Fibroblast of skin of left quadriceps (primary cell): Measurements from ENCODE around the gene SMTNL2.
"Not testable (repeated sequence)": the region's sequence is repeated elsewhere in the genome, so short reads cannot be mapped to it uniquely, and the experiment has no call there.

Experiments used
- DNase-seq, 2 experiments: peaks; one replicate each; pipeline ENCODE4 v3.0.0-alpha.2; 2013; ENCODE audit warnings: low read depth in 2 of 2

The SMTNL2 gene

DNA sequence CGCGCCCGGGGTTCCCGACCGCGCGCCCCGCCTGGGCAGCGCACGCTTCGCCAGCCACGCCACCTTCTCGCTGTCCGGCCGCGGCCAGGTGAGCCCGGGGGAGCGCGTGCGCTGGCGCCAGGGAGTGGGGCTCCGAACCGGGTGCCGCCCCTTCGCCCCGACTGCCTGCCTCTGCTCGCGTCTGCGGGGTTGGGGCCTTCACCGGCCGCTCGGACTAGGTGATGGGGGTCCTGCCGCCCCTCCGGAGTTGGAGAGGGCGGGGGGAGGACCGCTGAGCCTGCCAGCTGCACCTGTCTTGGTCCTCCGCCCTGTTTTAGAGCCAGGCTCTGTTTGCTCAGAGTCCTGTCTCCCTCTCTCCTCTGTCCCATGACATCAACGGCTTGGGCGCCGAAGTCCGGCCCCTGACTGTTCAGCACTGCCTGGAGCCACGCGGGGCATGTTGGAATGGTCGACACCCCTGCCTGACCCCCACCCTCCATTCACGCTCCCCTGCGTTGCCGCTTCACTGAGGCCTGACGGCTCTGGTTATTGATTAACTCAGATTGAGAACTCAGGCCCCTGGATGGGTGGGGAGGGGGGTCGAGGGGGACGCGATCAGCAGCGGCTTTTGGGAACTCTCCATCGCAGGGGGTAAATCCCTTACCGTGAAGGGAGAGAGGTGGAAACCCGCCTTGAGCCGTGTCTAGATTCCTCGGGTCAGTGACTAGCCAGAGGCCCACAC lies 748 bp downstream of the SMTNL2 start:
- DNase-seq, result no peak

- DNase-seq, result no peak
Measured at GRCh38 chr17:4585638-4585994, 1.3 kb downstream of the SMTNL2 start.

DNA sequence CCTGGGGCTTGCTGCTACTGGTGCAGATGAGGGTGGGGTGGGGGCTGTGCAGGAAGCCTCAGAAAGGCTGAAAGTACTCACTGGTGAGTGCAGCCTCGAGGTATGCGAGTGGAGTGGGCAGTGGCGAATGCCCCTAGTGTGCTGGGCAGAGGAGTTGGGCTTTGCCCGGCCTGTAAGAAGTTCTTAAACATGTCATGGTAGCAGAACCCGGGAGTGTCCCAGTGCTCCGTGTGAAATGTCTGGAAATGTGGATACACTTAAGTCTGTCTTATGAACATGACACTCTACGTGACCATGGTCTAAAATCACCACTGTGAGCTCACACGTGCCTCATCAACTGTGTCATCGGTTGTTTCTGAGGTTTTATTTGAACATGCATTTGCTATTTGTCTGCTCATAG lies 1.7 kb downstream of the SMTNL2 start:
- DNase-seq, result no peak

DNA sequence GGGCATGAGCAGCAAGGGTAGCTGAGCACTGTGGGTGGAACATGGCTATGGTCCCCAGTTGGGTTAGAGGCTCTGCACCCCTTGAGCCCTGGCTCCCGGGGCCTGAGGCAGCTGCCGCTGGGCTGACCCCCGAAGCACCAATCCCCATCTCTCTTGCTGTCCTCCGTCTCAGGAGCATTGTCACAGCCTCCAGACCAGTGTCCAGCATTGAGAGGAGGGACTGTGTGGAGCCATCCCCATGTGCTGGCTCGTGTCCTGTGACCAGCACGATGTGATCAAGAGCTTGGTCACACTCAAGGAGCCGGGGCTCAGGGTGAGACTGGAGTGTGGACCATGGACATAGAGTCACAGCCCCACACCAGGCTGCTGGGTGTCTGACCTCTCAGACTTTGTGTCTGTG lies 2.9 kb downstream of the SMTNL2 start:
- no peak for DNase-seq

GRCh38 chr17:4587803-4588202 lies 3.5 kb downstream of the SMTNL2 start:
- no peak for DNase-seq

DNA sequence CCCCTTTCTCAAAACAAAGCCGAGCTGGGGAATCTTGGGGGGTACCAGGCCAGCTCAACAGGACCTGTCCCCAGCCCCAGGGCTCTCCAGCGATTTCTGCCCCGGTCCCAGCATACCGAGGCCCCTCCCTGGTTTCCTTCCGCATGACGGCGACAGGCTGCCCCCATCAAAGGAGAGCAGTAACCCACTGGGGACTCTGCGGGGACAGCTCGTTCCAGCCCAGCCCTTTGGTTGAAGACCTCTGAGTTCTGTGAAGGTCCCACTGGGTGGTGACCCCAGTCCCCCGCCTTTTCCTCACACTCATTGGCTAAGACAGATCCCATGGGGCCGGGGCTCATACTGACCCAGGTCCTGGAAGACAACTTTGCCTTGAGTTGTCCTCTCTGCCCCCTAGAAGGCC lies 4.1 kb downstream of the SMTNL2 start:
- DNase-seq, result no peak

- DNase-seq, result no peak
Measured at GRCh38 chr17:4588898-4589625, 4.7 kb downstream of the SMTNL2 start.

- not testable (repeated sequence) for DNase-seq
Measured at GRCh38 chr17:4590042-4590441, 5.7 kb downstream of the SMTNL2 start.

DNA sequence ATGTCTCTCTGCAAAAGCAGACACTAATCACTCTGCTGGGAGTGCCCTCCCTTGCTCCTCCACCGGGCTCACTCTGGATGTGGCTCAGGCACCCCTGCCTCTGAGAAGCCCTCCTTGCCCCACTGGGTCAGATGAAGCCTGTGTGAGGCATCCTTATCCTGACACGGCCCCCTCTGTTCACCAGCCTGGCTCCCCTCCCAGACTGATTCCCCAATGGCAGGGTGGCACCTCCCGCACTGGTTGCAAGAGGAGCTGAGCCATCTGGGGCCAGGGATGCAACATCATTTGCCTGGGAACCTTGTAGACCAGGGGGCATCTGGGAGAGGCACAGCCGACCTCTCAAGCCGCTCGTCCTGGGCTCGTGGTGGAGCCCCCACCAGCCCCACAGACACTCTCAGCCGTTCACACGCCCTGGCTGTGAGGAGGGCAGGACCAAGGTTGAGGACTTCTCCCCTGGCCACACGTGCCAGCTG lies 6.7 kb downstream of the SMTNL2 start:
- no peak for DNase-seq

DNA sequence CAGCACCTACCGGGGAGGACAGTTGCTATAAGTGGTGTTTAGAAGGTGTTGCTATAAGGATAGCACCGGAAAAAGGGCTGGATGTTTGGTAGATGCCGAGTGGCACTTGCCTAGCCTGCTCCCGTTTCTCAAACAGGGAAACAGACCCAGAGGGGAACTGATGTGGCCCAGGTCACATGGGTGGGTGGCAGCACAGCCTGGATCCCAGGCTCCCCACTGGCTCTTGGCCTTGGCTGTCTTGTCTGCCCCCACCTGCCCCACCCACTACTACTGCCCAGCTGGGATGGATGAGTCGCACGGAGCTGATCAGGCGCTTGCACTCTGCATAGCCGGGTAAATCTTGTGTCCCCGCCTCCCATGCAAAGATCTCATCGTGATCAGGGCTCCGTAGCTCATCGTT lies 7.2 kb downstream of the SMTNL2 start:
- DNase-seq, result no peak

DNA sequence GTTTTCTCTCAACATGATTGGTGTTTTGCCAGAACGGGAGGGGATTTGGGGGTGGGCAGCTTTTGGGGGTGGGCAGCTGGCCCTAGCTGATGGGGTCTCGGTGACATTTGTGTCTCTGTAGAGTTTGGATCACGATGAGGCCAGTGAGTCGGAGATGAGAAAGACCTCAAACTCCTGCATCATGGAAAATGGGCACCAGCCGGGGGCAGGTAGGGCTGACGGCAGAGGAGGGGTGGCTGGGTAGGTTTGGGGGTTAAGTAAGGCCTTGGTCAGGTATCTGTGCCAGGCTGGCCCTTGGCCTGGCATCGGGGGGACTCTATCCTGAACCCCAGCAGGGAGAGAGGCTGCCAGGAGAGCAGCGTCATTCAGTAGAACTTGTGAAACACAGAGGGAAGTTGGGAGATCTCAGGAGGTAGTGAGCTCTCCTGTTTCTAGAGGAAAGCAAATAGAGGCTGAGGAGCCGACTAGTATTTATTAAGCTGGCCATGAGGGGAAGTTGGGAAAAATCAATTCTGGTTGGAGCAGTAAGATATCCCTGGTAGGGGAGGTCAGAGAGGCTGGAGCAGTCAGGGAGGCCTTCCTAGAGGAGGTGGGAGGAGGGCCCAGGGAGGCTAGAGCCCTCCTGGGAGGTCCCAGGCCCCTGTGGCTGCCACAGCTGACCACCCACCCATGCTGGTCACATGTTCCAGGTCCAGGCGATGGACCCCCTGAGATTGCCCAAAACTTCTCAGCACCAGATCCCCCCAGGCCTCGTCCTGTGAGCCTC lies 8.1 kb downstream of the SMTNL2 start:
- no peak for DNase-seq

- no peak for DNase-seq
Measured at GRCh38 chr17:4593021-4593421, 8.7 kb downstream of the SMTNL2 start.

DNA sequence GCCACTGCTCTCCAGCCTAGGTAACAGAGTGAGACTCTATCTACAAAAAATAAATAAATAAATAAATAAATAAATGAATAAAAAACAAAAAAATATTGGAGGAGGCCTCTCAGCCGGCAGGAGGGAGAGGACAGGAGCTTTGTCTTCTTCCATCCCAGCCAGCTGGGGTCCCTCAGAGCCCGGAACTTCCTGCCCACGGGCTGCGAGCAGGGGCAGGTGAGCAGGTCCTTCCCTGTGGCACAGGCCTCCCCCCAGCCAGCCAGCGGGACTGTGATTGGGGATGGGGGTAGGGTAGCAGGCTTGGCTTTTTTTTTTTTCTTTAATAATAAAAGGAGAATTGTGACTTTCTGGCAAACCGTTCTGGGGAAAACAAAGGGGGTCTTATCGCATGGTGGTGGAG lies 10.1 kb downstream of the SMTNL2 start:
- DNase-seq, result no peak

- no peak for DNase-seq
Measured at GRCh38 chr17:4594931-4595684, 10.8 kb downstream of the SMTNL2 start.

- not testable (repeated sequence) for DNase-seq
Measured at GRCh38 chr17:4595685-4596342, 11.5 kb downstream of the SMTNL2 start.

GRCh38 chr17:4596636-4597380 lies 12.5 kb downstream of the SMTNL2 start:
- no peak for DNase-seq

DNA sequence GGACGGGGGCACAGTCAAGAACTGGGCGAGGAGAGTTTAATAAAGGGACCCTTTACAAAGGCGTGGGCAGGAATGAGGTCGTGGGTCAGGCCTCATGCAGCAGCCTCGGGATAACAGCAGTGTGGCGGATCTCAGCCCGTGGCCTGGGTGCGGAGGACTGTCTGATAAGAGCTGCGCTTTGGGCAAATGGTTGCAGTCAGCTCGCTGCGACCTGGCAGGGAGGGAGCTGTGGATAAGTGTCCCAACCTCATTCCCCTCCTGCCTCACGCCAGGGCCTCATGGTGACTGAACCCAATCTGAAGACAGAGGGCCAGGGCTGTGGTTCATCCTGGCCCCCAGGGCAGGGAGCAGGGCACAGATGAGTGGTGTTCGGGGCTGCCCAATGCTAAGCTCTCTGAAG lies 13.6 kb downstream of the SMTNL2 start:
- DNase-seq, result no peak

DNA sequence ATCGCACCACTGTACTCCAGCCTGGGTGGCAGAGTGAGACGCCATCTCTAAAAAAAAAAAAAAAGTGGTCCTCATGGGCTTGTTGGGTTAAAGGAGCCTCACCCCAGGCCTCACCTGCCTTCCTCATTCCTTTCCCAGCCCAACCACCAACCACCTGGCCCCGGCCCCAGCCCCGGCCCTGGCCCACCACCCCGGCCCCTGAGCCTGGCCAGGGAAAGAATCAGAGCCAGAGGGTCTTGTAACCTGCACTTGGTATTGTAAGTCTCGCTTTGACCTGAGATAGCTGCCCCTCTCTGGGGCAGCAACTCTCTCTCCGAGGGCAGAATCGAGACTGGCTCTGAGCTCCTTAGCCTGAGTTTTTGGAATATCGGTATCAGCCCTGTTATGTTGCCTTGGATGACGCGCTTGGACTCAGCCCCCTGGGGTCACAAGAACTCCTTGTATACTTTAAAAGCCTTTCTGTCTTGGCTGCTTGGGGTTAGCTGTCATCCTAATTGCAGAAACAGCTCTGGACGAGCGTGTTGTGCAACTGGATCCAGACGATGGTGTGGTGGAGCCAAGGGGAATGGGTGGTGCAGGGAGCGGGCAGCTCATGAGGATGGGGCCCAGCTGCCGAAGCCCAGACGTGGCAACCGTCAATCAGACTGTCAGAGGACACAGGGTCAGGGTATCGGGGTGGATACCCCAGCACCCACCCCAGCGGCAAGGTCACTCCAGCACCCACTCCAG lies 14.6 kb downstream of the SMTNL2 start:
- peak; percentile 7 to 8 for DNase-seq

GRCh38 chr17:4599505-4600281 lies 15.4 kb downstream of the SMTNL2 start:
- peak; percentile 52 to 61 for DNase-seq
